Stimulated activated CD8-positive, alpha-beta memory T cell treated with anti-CD3 and anti-CD28 coated beads, Interleukin-12 subunit alpha, Interleukin-12 subunit beta, amount 100 ng/mL, for 1 hour (primary cell): Measurements from ENCODE around the gene DHRS12.
A peak's percentile ranks its signal among the peaks of the same experiment; 100 is the strongest.

Experiments
- DNase-seq: peaks from one replicate; pipeline ENCODE4 v3.0.0-alpha.2; 2020; ENCODE audit warnings: low read depth

The DHRS12 gene

GRCh38 chr13:51783428-51784094 is 20.4 kb downstream of the DHRS12 start:
- no peak for DNase-seq

GRCh38 chr13:51782026-51782710 is 21.8 kb downstream of the DHRS12 start:
- no peak for DNase-seq

DNA sequence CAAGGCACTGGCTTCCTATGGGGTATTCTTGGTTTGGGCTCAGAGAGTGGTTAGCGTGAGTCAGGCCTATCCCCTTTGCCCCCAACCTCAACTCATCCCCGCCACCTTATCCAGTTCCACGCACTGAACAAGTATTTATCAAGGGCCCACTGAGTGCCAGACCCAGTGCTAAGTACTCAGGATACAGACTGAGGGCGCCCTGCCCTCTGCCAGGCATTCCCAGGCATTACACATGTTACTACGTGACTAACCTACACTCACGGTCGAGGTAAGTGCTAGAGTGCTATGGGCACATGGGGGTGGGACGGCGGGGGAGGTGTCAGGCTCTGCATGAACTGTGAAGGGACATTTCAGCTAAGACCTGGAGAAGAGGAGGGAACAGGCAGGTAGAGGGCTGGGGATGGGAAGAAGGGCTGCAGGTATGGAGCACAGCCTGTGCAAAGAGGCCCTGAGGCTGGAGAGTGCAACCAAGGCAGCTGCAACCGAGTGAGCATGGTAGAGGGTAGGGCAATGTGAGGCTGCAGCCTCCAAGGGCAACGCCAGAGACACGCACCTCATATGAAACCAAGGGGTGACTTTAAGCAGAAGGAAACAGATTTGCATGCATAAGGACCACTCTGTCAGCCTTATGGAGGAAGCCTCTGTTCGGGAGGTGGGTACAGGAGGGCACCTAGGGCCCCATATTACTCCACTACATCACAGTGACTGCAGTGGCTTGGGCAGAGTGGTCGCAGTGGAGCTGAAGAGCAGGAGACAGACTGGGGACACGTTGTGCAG is 22.5 kb downstream of the DHRS12 start:
- DNase-seq = no peak

- DNase-seq = no peak
These were observed 23.9 kb downstream of the DHRS12 start for GRCh38 chr13:51780099-51780498.

- no peak for DNase-seq
These were observed 25.6 kb downstream of the DHRS12 start for GRCh38 chr13:51778392-51778791.

DNA sequence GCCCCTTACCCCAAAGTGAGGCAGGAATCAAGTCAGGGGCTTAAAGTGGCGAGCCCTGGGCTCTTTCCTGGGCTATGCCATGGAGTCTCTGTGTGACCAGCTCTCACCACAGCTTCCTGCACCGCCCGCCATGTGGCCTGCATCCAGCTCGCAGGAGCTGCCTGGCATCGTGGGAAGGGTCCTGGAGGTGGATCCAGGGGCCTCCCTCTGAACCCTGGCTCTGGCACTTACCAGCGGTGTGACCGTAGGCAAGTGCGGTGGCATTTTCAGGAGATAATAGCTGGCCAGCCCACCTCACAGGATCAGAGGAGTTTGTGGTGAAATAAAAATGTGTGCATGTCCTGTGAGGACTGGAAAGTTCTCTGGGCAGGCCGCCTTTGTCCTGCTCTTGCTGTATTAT is 26.0 kb downstream of the DHRS12 start:
- DNase-seq = no peak

- DNase-seq = no peak
These were observed 27.8 kb downstream of the DHRS12 start for GRCh38 chr13:51776179-51776578.

- no peak for DNase-seq
These were observed 30.4 kb downstream of the DHRS12 start for GRCh38 chr13:51773515-51773914.

DNA sequence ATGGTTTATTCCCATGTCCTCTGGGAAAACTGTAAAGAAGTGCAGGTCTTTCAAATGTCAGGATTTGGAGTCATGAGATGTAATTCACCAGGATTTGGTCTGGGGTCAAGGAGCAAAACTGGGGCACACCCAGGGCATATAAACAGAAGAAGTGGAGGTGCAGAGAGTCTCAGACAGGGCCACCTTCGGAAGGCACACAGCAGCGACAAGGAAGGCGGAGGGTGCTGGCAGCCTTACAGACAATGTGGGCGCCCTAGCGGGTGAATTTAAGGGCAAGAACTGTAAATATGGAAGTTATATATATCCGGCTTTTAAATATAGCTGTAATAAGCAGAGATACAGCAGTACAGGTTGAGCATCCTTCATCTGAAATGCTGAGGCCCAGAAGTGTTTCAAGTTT is 31.2 kb downstream of the DHRS12 start:
- DNase-seq = no peak

DNA sequence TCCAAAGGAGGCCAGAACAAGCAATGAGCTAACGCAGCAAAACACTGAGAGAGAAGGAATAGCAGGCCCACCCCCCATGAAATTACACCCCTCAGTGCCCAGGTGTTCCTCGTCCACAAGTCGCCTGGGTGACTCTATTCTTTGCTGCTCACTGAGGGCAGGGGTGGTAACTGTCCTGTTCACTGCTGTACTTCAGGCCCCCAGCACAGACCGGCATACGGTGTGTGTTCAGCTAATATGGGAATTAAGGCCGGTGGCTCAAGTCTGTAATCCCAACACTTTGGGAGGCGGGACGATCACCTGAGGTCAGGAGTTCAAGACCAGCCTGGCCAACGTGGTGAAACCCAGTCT is 31.9 kb downstream of the DHRS12 start:
- no peak for DNase-seq

- no peak for DNase-seq
These were observed 32.4 kb downstream of the DHRS12 start for GRCh38 chr13:51771418-51772104.

- no peak for DNase-seq
These were observed 33.1 kb downstream of the DHRS12 start for GRCh38 chr13:51770681-51771417.

GRCh38 chr13:51770160-51770559 is 33.8 kb downstream of the DHRS12 start:
- no peak for DNase-seq

- DNase-seq = no peak
These were observed 34.4 kb downstream of the DHRS12 start for GRCh38 chr13:51769455-51770127.

- no peak for DNase-seq
These were observed 35.0 kb downstream of the DHRS12 start for GRCh38 chr13:51768976-51769375.

DNA sequence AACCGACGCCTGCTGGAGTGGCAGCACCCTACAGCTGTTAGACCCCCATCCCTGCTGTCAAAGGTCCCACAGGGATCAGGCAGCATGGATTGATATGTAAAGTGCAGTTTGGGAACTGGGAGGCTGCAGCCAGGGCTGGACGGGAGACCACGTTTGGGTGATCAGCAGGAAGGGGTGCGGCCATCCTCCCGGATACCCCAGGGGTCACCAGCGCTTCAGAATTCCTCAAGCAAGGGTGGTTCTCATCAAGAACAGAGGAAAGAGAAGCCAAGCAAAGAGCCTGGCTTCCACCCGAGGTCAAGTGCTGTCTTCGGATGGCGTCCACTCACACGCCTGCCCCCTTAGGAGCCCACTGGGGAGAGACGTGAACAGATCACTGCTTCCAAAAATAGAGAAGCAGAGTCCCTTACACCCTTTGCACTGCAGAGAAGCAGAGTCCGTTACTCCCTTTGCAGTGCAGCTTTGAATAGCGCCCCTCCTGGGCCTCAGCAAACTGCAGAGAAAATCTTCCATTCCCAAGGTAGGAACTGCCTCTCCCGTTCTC is 35.5 kb downstream of the DHRS12 start:
- no peak for DNase-seq

- DNase-seq = no peak
These were observed 36.9 kb downstream of the DHRS12 start for GRCh38 chr13:51767100-51767499.

- no peak for DNase-seq
These were observed 38.8 kb downstream of the DHRS12 start for GRCh38 chr13:51765142-51765515.

DNA sequence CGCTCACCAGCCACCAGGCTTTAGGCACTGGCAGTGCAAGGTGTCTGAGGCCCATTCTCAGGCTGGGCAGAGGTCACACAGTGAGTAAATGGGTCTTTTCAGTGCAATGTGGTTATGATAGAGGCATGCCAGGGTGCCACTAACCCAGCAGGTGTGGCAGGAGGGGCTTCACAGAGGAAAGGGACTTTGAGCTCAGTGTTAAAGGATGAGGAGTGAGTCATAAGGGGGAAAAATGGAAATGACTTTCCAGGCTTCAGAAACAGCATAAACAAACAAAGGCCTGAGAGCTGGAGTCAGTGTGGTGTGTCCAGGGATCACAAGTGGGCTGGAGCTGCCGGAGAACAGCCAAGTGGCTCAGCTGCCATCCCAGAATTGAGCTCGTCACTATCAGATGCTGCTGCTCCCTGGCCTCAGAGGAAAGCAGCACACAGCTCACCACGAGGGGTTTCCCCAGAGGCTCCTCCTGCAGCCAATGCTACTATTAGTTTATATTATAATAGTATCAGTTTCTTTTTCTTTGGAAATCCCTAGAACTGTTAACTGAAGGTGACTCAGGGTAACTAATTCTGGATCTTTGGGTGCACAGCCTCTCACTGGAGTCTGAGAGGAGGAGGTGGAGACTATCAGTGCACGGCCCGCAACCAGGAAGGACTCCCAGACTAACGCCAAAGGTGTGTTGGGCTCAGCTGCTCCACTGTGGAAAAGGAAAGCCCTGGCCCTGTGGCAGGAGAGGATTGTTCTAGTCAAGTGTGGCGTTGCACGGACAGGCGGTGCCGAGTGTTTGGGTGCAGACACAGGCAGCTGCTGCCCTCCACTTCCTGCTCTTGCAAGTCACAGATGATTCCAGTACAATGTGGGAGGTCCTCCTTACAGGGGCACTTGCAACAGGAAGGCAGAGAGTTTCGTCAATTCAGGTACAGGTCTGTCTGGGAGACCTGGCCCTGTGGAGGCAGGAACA is 39.5 kb downstream of the DHRS12 start:
- peak; percentile 19 for DNase-seq

DNA sequence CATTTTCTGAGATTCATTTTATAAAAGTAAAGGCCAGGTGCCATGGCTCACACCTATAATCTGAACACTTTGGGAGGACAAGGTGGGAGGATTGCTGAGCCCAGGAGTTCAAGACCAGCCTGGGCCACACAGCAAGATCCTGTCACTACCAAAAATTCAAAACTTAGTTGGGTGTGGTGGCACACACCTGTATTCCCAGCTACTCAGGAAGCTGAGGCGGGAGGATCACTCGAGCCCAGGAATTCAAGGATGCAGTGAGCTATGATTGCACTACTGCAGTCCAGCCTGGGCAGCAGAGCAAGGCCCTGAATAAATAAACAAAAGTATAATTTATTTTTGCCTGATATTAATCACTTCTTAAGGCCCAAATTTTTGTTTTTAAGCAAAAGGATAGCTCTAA is 40.5 kb downstream of the DHRS12 start:
- no peak for DNase-seq
